ENCODE measurements around the gene CFAP99.

DNA sequence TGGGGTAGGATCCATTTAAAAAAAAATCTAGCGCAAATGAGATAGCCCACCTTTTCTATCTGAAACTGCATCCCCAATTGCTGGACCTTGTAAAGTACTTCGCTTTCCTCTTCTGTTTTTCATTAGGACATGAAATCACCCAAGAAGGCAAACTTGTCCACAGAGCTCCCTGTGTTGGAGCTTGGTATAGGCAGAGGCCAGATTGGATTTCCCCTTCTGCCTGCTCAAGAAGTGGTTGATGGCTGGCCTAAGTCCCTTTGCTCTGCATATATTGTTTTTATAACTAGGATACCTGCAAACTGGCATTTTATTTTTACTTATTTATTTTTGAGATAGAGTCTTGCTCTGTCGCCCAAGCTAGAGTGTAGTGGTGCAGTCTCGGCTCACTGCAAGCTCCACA lies 78.6 kb downstream of the CFAP99 start:
- TF ChIP-seq CTCF (IDR thresholded peaks at IDR 0.05) (no peak), POLR2A (IDR thresholded peaks at IDR 0.05) (no peak)
